Heart left ventricle (tissue), 16 donors: ENCODE data around the gene PSAPL1. TPM values are rescaled to one million over a fixed set of nuclear protein-coding genes. Genes with fewer than 3 reads are reported as not detected.
"Not testable (repeated sequence)": the region's sequence is repeated elsewhere in the genome, so short reads cannot be mapped to it uniquely, and the experiment has no call there.

Experiments
- ATAC-seq, 4 donors: fragments of 200-7000 bp; cut with Tn5 transposase; one replicate each; pipeline ENCODE4 v1.9.1; 2020 to 2022; ENCODE audit warnings: moderate library complexity in 4 of 4, mild to moderate bottlenecking in 3 of 4, moderate number of reproducible peaks in 1 of 4
- DNase-seq, 5 donors: peaks; one replicate each; pipeline ENCODE4 v3.0.0-alpha.2; 2020
- H3K27ac ChIP-seq, 12 donors: fragments of 200-600 bp; sonication (generic) in 4 of 12; one replicate each; pipeline versions ENCODE4 v1.5.0 to v1.8.0; 2016 to 2022; ENCODE audit warnings: mild to moderate bottlenecking in 2 of 12
- H3K27me3 ChIP-seq, 9 donors: fragments of 200-600 bp; sonication (generic) in 2 of 9; one replicate each; pipeline versions ENCODE4 v1.5.1 to v1.8.0; 2016 to 2022; ENCODE audit warnings: mild to moderate bottlenecking in 3 of 9
- H3K36me3 ChIP-seq, 9 donors: fragments of 200-600 bp; sonication (generic) in 2 of 9; one replicate each; pipeline versions ENCODE4 v1.5.0 to v1.8.0; 2018 to 2022; ENCODE audit warnings: mild to moderate bottlenecking in 2 of 9
- H3K4me1 ChIP-seq, 12 donors: fragments of 200-600 bp; sonication (generic) in 4 of 12; one replicate each; pipeline versions ENCODE4 v1.5.0 to v1.8.0; 2016 to 2022; ENCODE audit warnings: mild to moderate bottlenecking in 3 of 12
- H3K4me3 ChIP-seq, 12 donors: fragments of 200-600 bp; sonication (generic) in 4 of 12; one replicate each; pipeline versions ENCODE4 v1.5.0 to v1.8.0; 2017 to 2022; ENCODE audit warnings: mild to moderate bottlenecking in 9 of 12, moderate library complexity in 4 of 12
- H3K9me3 ChIP-seq, 12 donors: fragments of 200-600 bp; sonication (generic) in 4 of 12; one replicate each; pipeline versions ENCODE4 v1.5.0 to v1.8.0; 2016 to 2022; ENCODE audit warnings: mild to moderate bottlenecking in 1 of 12
- CTCF ChIP-seq, 12 donors: fragments of 200-600 bp; sonication (generic) in 4 of 12; IDR thresholded peaks; one replicate each; pipeline versions ENCODE4 v1.5.0 to v1.8.0; 2018 to 2022; ENCODE audit warnings: antibody characterized with exemption in 12 of 12, mild to moderate bottlenecking in 5 of 12
- POLR2A ChIP-seq, 2 donors: fragments of 450-650 bp; IDR thresholded peaks; one replicate each; pipeline ENCODE4 v1.6.1; 2017; ENCODE audit warnings: antibody characterized with exemption in 2 of 2, mild to moderate bottlenecking in 2 of 2, moderate library complexity in 2 of 2
- WGBS, 4 donors: extraction: QIAGEN DNeasy Blood & Tissue Kit in 2 of 4; methylation state at CpG; one replicate each; pipeline versions ENCODE4 v1.1.5 to v1.1.7; 2013 to 2018; 5-methylcytosine and 5-hydroxymethylcytosine counted together
- intact Hi-C, 10 donors: fragments of 100-400 bp; cut with DNase I; formaldehyde crosslinking; loops; one replicate each; pipeline versions ENCODE4 v1.11.1 to v1.14.2; 2022
- polyA plus RNA-seq, 2 donors: library from polyadenylated mRNA; stranded (reverse); fragments of 200-250 nt; gene quantifications; one replicate each; pipeline ENCODE4 v1.2.3, GENCODE V29; 2013
- total RNA-seq, 9 donors: library from RNA; depleted of rRNA in 2 of 9; stranded (reverse); fragments of >200 nt in 2 of 9; fragmentation: NEBNext Ultra II Directional in 3 of 9; extraction: Animal tissue kit (Norgen Biotek cat#: 25700) in 3 of 9; gene quantifications; one replicate each; pipeline versions ENCODE4 v1.1.0 to v1.2.4, GENCODE V29; 2016 to 2023
- donor health status: ischemic (EF 13 %, LVEDD 7.1; RV severe dilation, severe dysfunction).
- donor health status: healthy with polysubstance abuse.
- donor health status: DM: no; HTN: yes; CAD: no.
- donor health status: DM: no; HTN: no; CAD: no.
- donor health status: ischemic (EF 25% LVEDD 6.9; RV normal size, moderate dysfunction).
- donor health status: ischemic (EF 25% LVEDD 5.7; RV mildly dilated, moderate dysfunction).
- donor health status: healthy.
- donor health status: DM: yes; HTN: yes; CAD: no.
- donor health status: ischemic (EF 35%, LVEDD 5.7; RV mildly dilated, moderate dysfunction).
- donor health status: nonischemic (EF 11% LVEDD 7.7; RV severe dilation, severe dysfunction).
- donor health status: DM: yes; HTN: yes; CAD: no.
- donor health status: PGD.
- donor health status: ischemic (EF 29% LVEDD 5.4; RV normal size, mild dysfunction).
- donor health status: nonischemic (EF 23%, LVEDD 6.1; RV moderate dilation, normal function).

Gene PSAPL1
- total and polyA plus RNA-seq, 11 donors, result 0.11 TPM; not detected in 10

- intact Hi-C loops, result no loop called here
- TF ChIP-seq POLR2A (IDR thresholded peaks at IDR 0.05) (no peak), CTCF (IDR thresholded peaks at IDR 0.05) (no peak)
- WGBS, 4 donors, result 81 to 86% (median 84%) methylated on average over 8 to 9 of the region's 9 CpGs
- no peaks in the 10 kb centered on the region for H3K9me3 ChIP-seq
- H3K4me1 ChIP-seq, result peaks cover 0 to 10% (median 0%) of the 10 kb centered on the region in 12 donors
- no peak overlapping the region for H3K27ac ChIP-seq
- no peak for ATAC-seq
- H3K36me3 ChIP-seq, result no peaks in the 10 kb centered on the region
- H3K27me3 ChIP-seq, result peaks cover 0 to 12% (median 0%) of the 10 kb centered on the region in 9 donors
- H3K4me3 ChIP-seq, result no peak overlapping the region
- DNase-seq, result no peak
Measured at GRCh38 chr4:7458066-7458425, 23.3 kb upstream of the PSAPL1 start.

GRCh38 chr4:7457201-7458065, 22.7 kb upstream of the PSAPL1 start:
- H3K9me3 ChIP-seq, result no peaks in the 10 kb centered on the region
- DNase-seq (no peak), ATAC-seq (no peak)
- H3K4me3 ChIP-seq, result no peak overlapping the region
- 82 to 87% (median 85%) methylated on average over 10 to 16 of the region's 16 CpGs for WGBS, 4 donors
- peaks cover 0 to 4% (median 0%) of the 10 kb centered on the region in 12 donors for H3K4me1 ChIP-seq
- intact Hi-C loops, result no loop called here
- no peaks in the 10 kb centered on the region for H3K36me3 ChIP-seq
- peaks cover 0 to 12% (median 0%) of the 10 kb centered on the region in 9 donors for H3K27me3 ChIP-seq
- TF ChIP-seq CTCF (IDR thresholded peaks at IDR 0.05) (no peak), POLR2A (IDR thresholded peaks at IDR 0.05) (no peak)
- no peak overlapping the region for H3K27ac ChIP-seq

- 76 to 96% (median 87%) methylated on average over 9 of the region's 9 CpGs for WGBS, 4 donors
- H3K9me3 ChIP-seq, DNase-seq, H3K27ac ChIP-seq, intact Hi-C loops, H3K4me3 ChIP-seq, H3K36me3 ChIP-seq, H3K27me3 ChIP-seq, H3K4me1 ChIP-seq, ATAC-seq: not testable (repeated sequence)
Measured at GRCh38 chr4:7452802-7453201, 18.1 kb upstream of the PSAPL1 start.

GRCh38 chr4:7451800-7452199, 17.1 kb upstream of the PSAPL1 start:
- Histone ChIP-seq H3K27ac (no peak overlapping the region), H3K4me1 (no peaks in the 10 kb centered on the region), H3K9me3 (no peaks in the 10 kb centered on the region), H3K4me3 (no peak overlapping the region), H3K36me3 (no peaks in the 10 kb centered on the region), H3K27me3 (no peaks in the 10 kb centered on the region)
- 80 to 85% (median 80%) methylated on average over 6 of the region's 6 CpGs for WGBS, 4 donors
- TF ChIP-seq POLR2A (IDR thresholded peaks at IDR 0.05) (no peak), CTCF (IDR thresholded peaks at IDR 0.05) (no peak)
- DNase-seq, result no peak
- ATAC-seq, result peak in 1 of 4 donors; percentile 27
- intact Hi-C loops, result no loop called here
